Cardiac ventricle fibroblast (primary cell): Measurements from ENCODE around the gene CCT8. TPM values are rescaled to one million over a fixed set of nuclear protein-coding genes. Genes with fewer than 3 reads are reported as not detected.

Experiments used
- total RNA-seq: library from RNA; depleted of rRNA; stranded (reverse); fragments of >200 nt; gene quantifications from 2 replicates; pipeline ENCODE4 v1.2.3, GENCODE V29; 2015

CCT8 gene
- 82.6 and 111 TPM in 2 replicates for total RNA-seq

GRCh38 chr21:29073222-29074006, at the start of gene CCT8:
CCT8 (minus strand) TSS chr21:29073648; CDS start chr21:29073590, 58 bp downstream.

GRCh38 chr21:29024474-29025327, 48.7 kb downstream of the CCT8 start, which contains the start of gene USP16:
USP16 (plus strand) TSS chr21:29024668; CDS start chr21:29027914, 3,246 bp downstream.

Other genes starting within 250 kb of the CCT8 start
- 17.1 and 19.7 TPM in 2 replicates for gene LTN1, start 80.8 kb downstream of the CCT8 start, total RNA-seq
- 14.0 and 16.9 TPM in 2 replicates for gene RWDD2B, start 54.3 kb downstream of the CCT8 start, total RNA-seq
- gene USP16, start 49.0 kb downstream of the CCT8 start, total RNA-seq: 15.4 and 16.8 TPM in 2 replicates
- gene MAP3K7CL, start 57.0 kb upstream of the CCT8 start, total RNA-seq: 5.6 and 9.9 TPM in 2 replicates
- gene BACH1, start 225.3 kb upstream of the CCT8 start, total RNA-seq: 38.1 and 48.4 TPM in 2 replicates